ENCODE results near the gene XRRA1.
A peak's percentile ranks its signal among the peaks of the same experiment; 100 is the strongest.

XRRA1 gene

GRCh38 chr11:74949753-74950137 is 854 bp upstream of the XRRA1 start:
- no peak for DNase-seq

- no peak for DNase-seq
These were observed 369 bp downstream of the XRRA1 start for GRCh38 chr11:74948546-74948897.

- no peak for DNase-seq
These were observed 6.7 kb downstream of the XRRA1 start for GRCh38 chr11:74942073-74942759.

- no peak for DNase-seq
These were observed 7.4 kb downstream of the XRRA1 start for GRCh38 chr11:74941492-74941891.

GRCh38 chr11:74937696-74938475 is 11.0 kb downstream of the XRRA1 start:
- DNase-seq: no peak

- DNase-seq: no peak
These were observed 11.9 kb downstream of the XRRA1 start for GRCh38 chr11:74936976-74937375.

- DNase-seq: no peak
These were observed 12.8 kb downstream of the XRRA1 start for GRCh38 chr11:74936087-74936486.

GRCh38 chr11:74935285-74935684 is 13.6 kb downstream of the XRRA1 start:
- no peak for DNase-seq

GRCh38 chr11:74933765-74934164 is 15.1 kb downstream of the XRRA1 start:
- no peak for DNase-seq

- DNase-seq: no peak
These were observed 16.1 kb downstream of the XRRA1 start for GRCh38 chr11:74932797-74933196.

GRCh38 chr11:74932169-74932568 is 16.7 kb downstream of the XRRA1 start:
- no peak for DNase-seq

- peak; percentile 62 for DNase-seq
These were observed 19.2 kb downstream of the XRRA1 start for GRCh38 chr11:74929431-74930363.

GRCh38 chr11:74927496-74927895 is 21.4 kb downstream of the XRRA1 start:
- DNase-seq: no peak

- no peak for DNase-seq
These were observed 22.4 kb downstream of the XRRA1 start for GRCh38 chr11:74926304-74927030.

GRCh38 chr11:74925281-74925680 is 23.6 kb downstream of the XRRA1 start:
- no peak for DNase-seq

- DNase-seq: no peak
These were observed 25.8 kb downstream of the XRRA1 start for GRCh38 chr11:74923125-74923524.

- no peak for DNase-seq
These were observed 39.1 kb downstream of the XRRA1 start for GRCh38 chr11:74909812-74910211.

- no peak for DNase-seq
These were observed 39.5 kb downstream of the XRRA1 start for GRCh38 chr11:74909385-74909784.

- no peak for DNase-seq
These were observed 43.6 kb downstream of the XRRA1 start for GRCh38 chr11:74905326-74905725.

- no peak for DNase-seq
These were observed 46.5 kb downstream of the XRRA1 start for GRCh38 chr11:74902342-74902741.

- DNase-seq: no peak
These were observed 52.6 kb downstream of the XRRA1 start for GRCh38 chr11:74896311-74896710.

GRCh38 chr11:74895340-74896116 is 53.4 kb downstream of the XRRA1 start:
- DNase-seq: no peak

Measured in activated CD8-positive, alpha-beta memory T cell treated with anti-CD3 and anti-CD28 coated beads, Interleukin-2, amount 50 U/mL, for 4 hours (primary cell).